Measurements from ENCODE around the gene RAP1GDS1. TPM values are rescaled to one million over a fixed set of nuclear protein-coding genes. Genes with fewer than 3 reads are reported as not detected.

The RAP1GDS1 gene
- total RNA-seq, 1 experiment from 2014 or later: 25.7 TPM

DNA sequence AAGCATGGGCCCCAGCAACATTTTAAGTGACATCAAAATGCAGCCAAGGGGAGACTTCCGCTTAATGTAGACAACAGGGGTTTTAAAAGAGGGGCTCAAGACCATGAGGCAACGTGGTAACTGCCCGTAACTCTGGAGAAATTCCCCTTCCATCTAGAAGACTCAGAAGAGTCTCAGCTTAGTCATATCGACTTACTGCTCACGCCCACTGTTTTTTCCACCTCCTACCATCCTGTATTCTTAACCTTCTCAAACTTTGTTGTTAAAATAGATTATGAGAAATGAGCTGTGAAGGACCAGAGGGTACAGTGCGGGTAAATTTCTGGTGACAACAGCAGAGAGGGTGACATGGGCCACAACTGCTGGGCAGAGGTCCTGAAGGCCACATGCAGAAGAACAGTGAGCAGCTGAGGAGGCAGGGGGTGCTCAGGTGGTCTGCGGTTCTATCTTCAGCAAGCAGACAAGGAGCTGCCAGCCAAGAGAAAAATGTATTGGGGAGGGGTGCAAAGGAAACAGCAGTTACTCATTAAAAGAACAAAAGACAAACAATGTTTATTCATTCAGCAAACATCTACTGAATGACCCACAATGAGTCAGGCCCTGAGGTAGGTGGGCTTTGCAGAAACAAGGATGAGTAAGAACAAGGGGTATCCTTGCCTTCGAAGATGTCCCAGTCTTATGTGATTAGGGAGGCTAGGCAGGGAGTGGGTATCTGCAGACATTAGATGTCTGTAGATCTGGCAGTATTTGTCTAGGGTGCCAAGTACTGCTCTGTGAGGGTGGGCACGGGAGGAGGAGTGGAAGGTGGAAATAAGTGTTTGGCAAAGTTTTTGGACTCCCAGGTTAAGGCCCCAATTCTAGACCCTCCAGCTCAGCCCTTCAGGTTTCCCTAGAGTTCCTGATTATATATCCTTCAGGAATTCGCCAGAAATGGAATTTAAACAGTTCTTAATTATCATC lies 221.9 kb downstream of the RAP1GDS1 start:
- Histone ChIP-seq H2AFZ (no peak overlapping the region), H3K27me3 (ENCODE audit: insufficient read depth, low read depth) (no peaks in the 10 kb centered on the region), H3K4me2 (peak overlapping the region; percentile 31; the same call in 1 of the 2 replicates), H3K9me2 (ENCODE audit: insufficient read depth) (no peaks in the 10 kb centered on the region), H3K4me1 (replicated peaks; ENCODE audit: insufficient read depth) (peaks cover 58% of the 10 kb centered on the region), H4K20me1 (ENCODE audit: insufficient read depth) (no peaks in the 10 kb centered on the region), H3F3A (ENCODE audit: insufficient read depth, low read depth) (peaks cover 22% of the 10 kb centered on the region; the same call in 1 of the 2 replicates), H3K4me3 (no peak overlapping the region), H3K9me3 (ENCODE audit: insufficient read depth, low read depth) (no peaks in the 10 kb centered on the region), H3K36me3 (ENCODE audit: low read depth) (no peaks in the 10 kb centered on the region), H3K27ac (peak overlapping the region; percentile 57), H3K79me2 (ENCODE audit: low read depth) (0 out of 2 replicates have a peak, but pooled peaks cover 9% of the 10 kb centered on the region)
- no peak for TF ChIP-seq CTCF (conservative IDR thresholded peaks at IDR 0.05)
- TF ChIP-seq EZH2 (IDR thresholded peaks at IDR 0.05; ENCODE audit: low read depth): no peak
- ChIA-PET CTCF (no interaction called here), POLR2A (ENCODE audit: unreplicated experiment) (interaction anchor here (0.6 kb wide), 1 partner anchor 9 kb away, joined by 6 read pairs; no protein-coding TSS in a partner anchor)
- peak in 1 of 2 experiments; percentile 38 for DNase-seq
- intact Hi-C loops (cut with micrococcal nuclease; ENCODE audit: unreplicated experiment): no loop called here
- BruUV-seq (replicated peaks): no TSS peak

DNA sequence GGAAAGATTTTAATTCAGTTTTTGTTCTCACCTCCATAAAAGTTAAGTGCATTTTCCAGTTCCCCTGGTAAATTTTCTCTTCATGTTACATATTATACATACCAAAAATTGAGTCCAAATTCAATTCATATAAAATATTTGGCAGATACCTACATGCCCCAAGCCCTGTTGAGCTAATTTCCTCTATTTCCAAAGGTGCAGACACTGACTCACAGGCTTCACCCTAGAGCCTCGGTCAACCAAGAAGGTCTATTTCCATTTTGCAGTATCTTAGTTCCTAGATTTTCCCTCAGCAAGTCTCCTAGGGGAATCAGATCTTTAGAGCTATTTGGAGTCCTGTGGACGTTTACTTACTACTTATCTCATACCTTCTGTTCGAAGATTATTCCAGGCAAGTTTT lies 222.8 kb downstream of the RAP1GDS1 start:
- Histone ChIP-seq H3K9me3 (ENCODE audit: insufficient read depth, low read depth) (no peaks in the 10 kb centered on the region), H3K4me2 (0 out of 2 replicates have a peak overlapping the region, but pooled peaks have one; percentile 31), H3F3A (ENCODE audit: insufficient read depth, low read depth) (peaks cover 22% of the 10 kb centered on the region; the same call in 1 of the 2 replicates), H3K27ac (peak overlapping the region; percentile 57; the same call in 1 of the 2 replicates), H3K4me1 (replicated peaks; ENCODE audit: insufficient read depth) (peaks cover 51% of the 10 kb centered on the region), H3K9me2 (ENCODE audit: insufficient read depth) (no peaks in the 10 kb centered on the region), H3K79me2 (ENCODE audit: low read depth) (0 out of 2 replicates have a peak, but pooled peaks cover 9% of the 10 kb centered on the region), H4K20me1 (ENCODE audit: insufficient read depth) (no peaks in the 10 kb centered on the region), H2AFZ (no peak overlapping the region), H3K36me3 (ENCODE audit: low read depth) (no peaks in the 10 kb centered on the region), H3K4me3 (no peak overlapping the region), H3K27me3 (ENCODE audit: insufficient read depth, low read depth) (no peaks in the 10 kb centered on the region)
- DNase-seq: no peak
- TF ChIP-seq CTCF (conservative IDR thresholded peaks at IDR 0.05) (no peak), EZH2 (IDR thresholded peaks at IDR 0.05; ENCODE audit: low read depth) (no peak)
- no TSS peak for BruUV-seq (replicated peaks)
- intact Hi-C loops (cut with micrococcal nuclease; ENCODE audit: unreplicated experiment): no loop called here
- ChIA-PET POLR2A (ENCODE audit: unreplicated experiment) (interaction anchor here (0.6 kb wide), 1 partner anchor 333 kb away, joined by 3 read pairs; no protein-coding TSS in a partner anchor), CTCF (no interaction called here)

DNA sequence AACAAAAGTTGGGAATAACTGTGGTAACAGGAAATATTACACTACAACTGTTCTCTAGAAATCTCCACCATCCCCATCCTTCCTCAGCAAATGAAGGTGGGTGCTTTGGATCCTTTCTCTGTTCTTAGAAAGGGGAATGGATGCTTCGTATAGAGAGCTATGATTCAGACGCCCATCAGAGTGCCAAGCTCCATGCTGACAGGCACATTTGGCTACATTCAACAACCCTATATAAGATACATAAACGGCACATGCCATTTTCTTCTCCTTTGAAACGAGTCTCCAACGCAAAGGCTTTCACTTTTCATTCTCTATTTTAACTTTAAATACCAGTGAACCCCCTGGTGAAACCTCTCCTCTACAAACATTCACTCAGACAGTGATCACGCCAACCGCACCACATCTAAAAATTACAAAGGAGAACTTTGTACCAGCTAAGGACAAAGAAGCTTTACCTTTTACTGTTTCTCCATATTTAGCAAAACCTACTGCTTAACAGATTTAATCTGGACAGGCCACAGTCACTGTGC lies 224.7 kb downstream of the RAP1GDS1 start:
- TF ChIP-seq EZH2 (IDR thresholded peaks at IDR 0.05; ENCODE audit: low read depth): no peak
- TF ChIP-seq CTCF (conservative IDR thresholded peaks at IDR 0.05): no peak
- ChIA-PET CTCF (no interaction called here), POLR2A (ENCODE audit: unreplicated experiment) (no interaction called here)
- Histone ChIP-seq H3F3A (ENCODE audit: insufficient read depth, low read depth) (0 out of 2 replicates have a peak, but pooled peaks cover 9% of the 10 kb centered on the region), H3K27ac (no peak overlapping the region), H3K36me3 (ENCODE audit: low read depth) (no peaks in the 10 kb centered on the region), H3K9me2 (ENCODE audit: insufficient read depth) (no peaks in the 10 kb centered on the region), H3K79me2 (ENCODE audit: low read depth) (0 out of 2 replicates have a peak, but pooled peaks cover 9% of the 10 kb centered on the region), H3K27me3 (ENCODE audit: insufficient read depth, low read depth) (no peaks in the 10 kb centered on the region), H4K20me1 (ENCODE audit: insufficient read depth) (no peaks in the 10 kb centered on the region), H3K4me3 (no peak overlapping the region), H3K4me2 (no peak overlapping the region), H2AFZ (no peak overlapping the region), H3K9me3 (ENCODE audit: insufficient read depth, low read depth) (no peaks in the 10 kb centered on the region), H3K4me1 (replicated peaks; ENCODE audit: insufficient read depth) (peaks cover 33% of the 10 kb centered on the region)
- no TSS peak for BruUV-seq (replicated peaks)
- intact Hi-C loops (cut with micrococcal nuclease; ENCODE audit: unreplicated experiment): no loop called here
- DNase-seq: no peak

Data from PC-9 (cell line).